ENCODE data around the gene RBM11. TPM values are rescaled to one million over a fixed set of nuclear protein-coding genes. Genes with fewer than 3 reads are reported as not detected.

Gene RBM11
- total RNA-seq, 1 donor from 2014 or later: 2.7 TPM

DNA sequence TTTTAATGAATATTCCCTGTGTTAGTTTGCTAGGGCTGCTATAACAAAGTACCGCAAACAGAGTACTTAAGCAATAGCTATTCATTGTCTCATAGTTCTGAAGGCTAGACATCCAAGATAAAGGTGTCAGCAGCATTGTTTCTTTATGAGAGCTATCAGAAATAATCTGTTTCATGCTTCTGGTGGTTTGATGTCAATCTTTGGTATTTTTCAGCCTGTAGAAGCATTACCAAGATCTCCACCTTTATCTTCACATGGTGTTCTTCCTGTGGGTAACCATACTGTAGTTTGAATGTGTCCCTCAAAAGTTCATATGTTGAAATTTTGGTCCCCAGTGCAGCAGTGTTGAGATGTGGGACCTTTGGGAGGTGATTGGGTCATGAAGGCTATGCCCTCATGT is 7.4 kb downstream of the RBM11 start:
- Mint-ChIP-seq H3K36me3 (ENCODE audit: unreplicated experiment) (no peaks in the 10 kb centered on the region), H3K4me3 (ENCODE audit: unreplicated experiment) (no peak overlapping the region), H3K4me1 (ENCODE audit: low read depth, unreplicated experiment) (no peaks in the 10 kb centered on the region), H3K9me3 (ENCODE audit: unreplicated experiment) (no peaks in the 10 kb centered on the region), H3K27me3 (ENCODE audit: unreplicated experiment) (no peaks in the 10 kb centered on the region), H3K27ac (ENCODE audit: unreplicated experiment) (no peak overlapping the region)
- TF ChIP-seq, protein P1, sequence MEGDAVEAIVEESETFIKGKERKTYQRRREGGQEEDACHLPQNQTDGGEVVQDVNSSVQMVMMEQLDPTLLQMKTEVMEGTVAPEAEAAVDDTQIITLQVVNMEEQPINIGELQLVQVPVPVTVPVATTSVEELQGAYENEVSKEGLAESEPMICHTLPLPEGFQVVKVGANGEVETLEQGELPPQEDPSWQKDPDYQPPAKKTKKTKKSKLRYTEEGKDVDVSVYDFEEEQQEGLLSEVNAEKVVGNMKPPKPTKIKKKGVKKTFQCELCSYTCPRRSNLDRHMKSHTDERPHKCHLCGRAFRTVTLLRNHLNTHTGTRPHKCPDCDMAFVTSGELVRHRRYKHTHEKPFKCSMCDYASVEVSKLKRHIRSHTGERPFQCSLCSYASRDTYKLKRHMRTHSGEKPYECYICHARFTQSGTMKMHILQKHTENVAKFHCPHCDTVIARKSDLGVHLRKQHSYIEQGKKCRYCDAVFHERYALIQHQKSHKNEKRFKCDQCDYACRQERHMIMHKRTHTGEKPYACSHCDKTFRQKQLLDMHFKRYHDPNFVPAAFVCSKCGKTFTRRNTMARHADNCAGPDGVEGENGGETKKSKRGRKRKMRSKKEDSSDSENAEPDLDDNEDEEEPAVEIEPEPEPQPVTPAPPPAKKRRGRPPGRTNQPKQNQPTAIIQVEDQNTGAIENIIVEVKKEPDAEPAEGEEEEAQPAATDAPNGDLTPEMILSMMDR (IDR thresholded peaks at IDR 0.05; ENCODE audit: partially characterized antibody, unreplicated experiment): no peak
- DNase-seq: no peak

DNA sequence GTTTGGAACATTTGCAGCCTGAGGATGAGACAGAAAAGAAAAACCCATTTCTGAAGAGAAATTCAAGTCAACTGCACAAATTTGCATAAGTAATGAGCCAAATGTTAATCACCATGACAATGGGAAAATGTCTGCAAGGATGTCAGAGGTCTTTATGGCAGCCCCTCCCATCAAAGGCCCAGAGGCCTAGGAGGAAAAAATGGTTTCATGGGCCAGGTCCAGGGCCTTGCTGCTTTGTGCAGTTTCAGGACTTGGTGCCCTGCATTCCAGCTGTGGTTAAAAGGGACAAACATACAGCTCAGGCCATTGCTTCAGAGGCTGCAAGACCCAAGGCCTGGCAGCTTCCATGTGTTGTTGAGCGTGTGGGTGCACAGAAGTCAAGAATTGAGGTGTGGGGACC is 13.4 kb downstream of the RBM11 start:
- Mint-ChIP-seq H3K4me1 (ENCODE audit: low read depth, unreplicated experiment) (no peaks in the 10 kb centered on the region), H3K27me3 (ENCODE audit: unreplicated experiment) (no peaks in the 10 kb centered on the region), H3K4me3 (ENCODE audit: unreplicated experiment) (no peak overlapping the region), H3K27ac (ENCODE audit: unreplicated experiment) (no peak overlapping the region), H3K9me3 (ENCODE audit: unreplicated experiment) (peaks cover 5% of the 10 kb centered on the region), H3K36me3 (ENCODE audit: unreplicated experiment) (peaks cover 8% of the 10 kb centered on the region)
- DNase-seq: no peak
- TF ChIP-seq, protein P1 (IDR thresholded peaks at IDR 0.05; ENCODE audit: partially characterized antibody, unreplicated experiment): no peak

DNA sequence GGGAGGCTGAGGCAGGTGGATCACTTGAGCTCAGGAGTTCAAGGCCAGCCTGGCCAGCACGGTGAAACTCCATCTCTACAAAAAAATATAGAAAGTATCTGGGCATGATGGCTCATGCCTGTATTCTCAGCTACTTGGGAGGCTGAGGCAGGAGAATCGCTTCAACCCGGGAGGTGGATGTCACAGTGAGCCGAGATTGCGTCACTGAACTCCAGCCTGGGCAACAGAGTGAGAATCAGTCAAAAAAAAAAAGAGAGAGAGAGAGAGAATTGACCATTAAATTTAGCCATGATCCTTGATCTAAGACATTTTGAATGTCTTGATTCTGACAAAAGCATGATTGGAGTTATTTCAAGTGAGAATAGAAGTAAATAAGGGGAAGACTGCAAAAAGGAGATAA is 19.1 kb downstream of the RBM11 start:
- DNase-seq: no peak
- Mint-ChIP-seq H3K4me1 (ENCODE audit: low read depth, unreplicated experiment) (no peaks in the 10 kb centered on the region), H3K4me3 (ENCODE audit: unreplicated experiment) (no peak overlapping the region), H3K9me3 (ENCODE audit: unreplicated experiment) (peaks cover 2% of the 10 kb centered on the region), H3K36me3 (ENCODE audit: unreplicated experiment) (no peaks in the 10 kb centered on the region), H3K27ac (ENCODE audit: unreplicated experiment) (no peak overlapping the region), H3K27me3 (ENCODE audit: unreplicated experiment) (no peaks in the 10 kb centered on the region)
- TF ChIP-seq, protein P1 (IDR thresholded peaks at IDR 0.05; ENCODE audit: partially characterized antibody, unreplicated experiment): no peak

DNA sequence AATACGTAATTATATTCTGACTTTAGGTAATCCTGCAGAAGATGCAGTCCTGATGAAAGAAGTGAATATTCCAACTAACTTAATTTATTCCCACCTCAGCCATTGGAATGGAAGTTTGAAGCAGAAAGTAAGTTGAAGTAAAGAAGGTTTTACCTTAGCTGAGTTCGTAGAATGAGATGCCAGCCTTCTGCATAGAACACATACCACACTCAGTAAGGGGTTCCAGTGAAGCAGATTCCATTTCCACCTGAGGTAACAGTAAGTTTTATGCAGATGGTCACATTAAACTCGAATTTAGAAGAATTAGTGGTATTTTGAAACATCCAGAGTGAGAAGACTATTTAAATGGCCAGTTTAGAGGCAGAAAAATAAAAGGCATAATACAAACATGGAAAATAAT is 20.2 kb downstream of the RBM11 start:
- Mint-ChIP-seq H3K4me3 (ENCODE audit: unreplicated experiment) (no peak overlapping the region), H3K36me3 (ENCODE audit: unreplicated experiment) (no peaks in the 10 kb centered on the region), H3K27me3 (ENCODE audit: unreplicated experiment) (no peaks in the 10 kb centered on the region), H3K9me3 (ENCODE audit: unreplicated experiment) (no peaks in the 10 kb centered on the region), H3K27ac (ENCODE audit: unreplicated experiment) (no peak overlapping the region), H3K4me1 (ENCODE audit: low read depth, unreplicated experiment) (no peaks in the 10 kb centered on the region)
- no peak for DNase-seq
- TF ChIP-seq, protein P1 (IDR thresholded peaks at IDR 0.05; ENCODE audit: partially characterized antibody, unreplicated experiment): no peak

DNA sequence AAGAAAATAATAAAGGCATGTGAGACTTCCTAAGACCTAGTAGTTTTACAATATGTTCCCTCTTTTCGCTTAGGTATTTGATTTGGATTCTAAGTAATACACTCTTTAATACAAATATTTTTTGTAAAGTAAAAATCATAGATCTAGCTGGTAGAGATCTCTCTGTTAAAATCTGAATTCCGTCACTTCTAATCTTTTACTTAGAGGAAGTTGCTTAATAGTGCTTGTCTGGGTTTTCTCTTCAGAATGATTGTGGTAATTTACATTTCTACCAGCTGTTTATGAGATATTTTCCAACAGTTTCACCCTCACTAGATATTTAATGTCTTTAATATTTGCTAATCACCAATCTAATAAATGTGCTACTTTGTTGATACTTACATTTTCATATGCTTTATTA is 23.3 kb downstream of the RBM11 start:
- TF ChIP-seq, protein P1 (IDR thresholded peaks at IDR 0.05; ENCODE audit: partially characterized antibody, unreplicated experiment): no peak
- DNase-seq: no peak
- Mint-ChIP-seq H3K4me3 (ENCODE audit: unreplicated experiment) (no peak overlapping the region), H3K27ac (ENCODE audit: unreplicated experiment) (no peak overlapping the region), H3K9me3 (ENCODE audit: unreplicated experiment) (no peaks in the 10 kb centered on the region), H3K4me1 (ENCODE audit: low read depth, unreplicated experiment) (no peaks in the 10 kb centered on the region), H3K36me3 (ENCODE audit: unreplicated experiment) (no peaks in the 10 kb centered on the region), H3K27me3 (ENCODE audit: unreplicated experiment) (no peaks in the 10 kb centered on the region)

Measured in glutamatergic neuron (in vitro differentiated cells).